GM12878 (cell line): ENCODE measurements around the gene FABP7.

Experiments
- ASH2L ChIP-seq: fragments of 300-600, 200-600 bp; sonication (generic); IDR thresholded peaks from 2 replicates; pipeline ENCODE4 v1.6.1; 2017; ENCODE audit warnings: low read depth, mild to moderate bottlenecking, borderline replicate concordance
- CBX3 ChIP-seq: fragments of 200-600 bp; sonication (generic); IDR thresholded peaks from 2 replicates; pipeline ENCODE4 v1.6.1; 2016; ENCODE audit warnings: low read depth, borderline replicate concordance
- CBX5 ChIP-seq: sonication (generic); IDR thresholded peaks from 2 replicates; pipeline ENCODE4 v1.6.1; 2016; ENCODE audit warnings: low read depth, moderate library complexity, mild to moderate bottlenecking, inconsistent platforms
- EP300 ChIP-seq, 2 experiments: fragments of 150-350 bp in 1 of 2; IDR thresholded peaks; 2 replicates each; pipeline ENCODE4 v1.6.1; 2011 to 2012; ENCODE audit warnings: low read depth in 2 of 2, low read length in 2 of 2, borderline replicate concordance in 1 of 2, improper control_type of control experiment in 1 of 2, inconsistent platforms in 1 of 2; ENCODE audit not compliant: control insufficient read depth in 1 of 2
- EZH2 ChIP-seq: IDR thresholded peaks from 2 replicates; pipeline ENCODE4 v1.6.1; 2012; ENCODE audit warnings: low read depth, mild to moderate bottlenecking, control low read depth, inconsistent platforms, low read length, borderline replicate concordance; ENCODE audit not compliant: control insufficient read depth
- HDGF ChIP-seq: fragments of 450-650 bp; IDR thresholded peaks from 2 replicates; pipeline ENCODE4 v1.6.1; 2016; ENCODE audit warnings: antibody characterized with exemption
- JUNB ChIP-seq: IDR thresholded peaks from 2 replicates; pipeline ENCODE4 v1.6.1; 2016; ENCODE audit warnings: antibody characterized with exemption, mild to moderate bottlenecking
- NFIC ChIP-seq: IDR thresholded peaks from 2 replicates; pipeline ENCODE4 v1.6.1; 2012; ENCODE audit warnings: low read depth, mild to moderate bottlenecking, inconsistent platforms, low read length, moderate library complexity
- POLR2A ChIP-seq: IDR thresholded peaks from 2 replicates; pipeline ENCODE4 v1.6.1; 2011; ENCODE audit warnings: low read depth, mild to moderate bottlenecking, low read length
- RBBP5 ChIP-seq: fragments of 200-600 bp; sonication (generic); conservative IDR thresholded peaks from 2 replicates; pipeline ENCODE4 v1.6.1; 2016
- RCOR1 ChIP-seq: conservative IDR thresholded peaks from 2 replicates; pipeline ENCODE4 v1.6.1; 2012; ENCODE audit warnings: low read depth, low read length, improper control_type of control experiment
- TAF1 ChIP-seq: IDR thresholded peaks from 2 replicates; pipeline ENCODE4 v1.6.1; 2011; ENCODE audit warnings: mild to moderate bottlenecking, low read depth, low read length, borderline replicate concordance
- ZNF274 ChIP-seq: IDR thresholded peaks from one replicate; pipeline ENCODE4 v1.8.0; 2011; ENCODE audit not compliant: insufficient read length, insufficient read depth
- TF ChIP-seq, protein P1 (sequence below), 3 experiments: IDR thresholded peaks in 2 of 3; conservative IDR thresholded peaks in 1 of 3; 2 replicates each; pipeline ENCODE4 v1.5.1; 2011; ENCODE audit warnings: low read depth in 3 of 3, low read length in 3 of 3, mild to moderate bottlenecking in 3 of 3, control low read depth in 2 of 3, moderate library complexity in 2 of 3, inconsistent platforms in 1 of 3, mixed read lengths in 1 of 3; ENCODE audit not compliant: control insufficient read depth in 2 of 3, insufficient read depth in 1 of 3; ENCODE audit errors: extremely low read depth in 1 of 3

DNA sequence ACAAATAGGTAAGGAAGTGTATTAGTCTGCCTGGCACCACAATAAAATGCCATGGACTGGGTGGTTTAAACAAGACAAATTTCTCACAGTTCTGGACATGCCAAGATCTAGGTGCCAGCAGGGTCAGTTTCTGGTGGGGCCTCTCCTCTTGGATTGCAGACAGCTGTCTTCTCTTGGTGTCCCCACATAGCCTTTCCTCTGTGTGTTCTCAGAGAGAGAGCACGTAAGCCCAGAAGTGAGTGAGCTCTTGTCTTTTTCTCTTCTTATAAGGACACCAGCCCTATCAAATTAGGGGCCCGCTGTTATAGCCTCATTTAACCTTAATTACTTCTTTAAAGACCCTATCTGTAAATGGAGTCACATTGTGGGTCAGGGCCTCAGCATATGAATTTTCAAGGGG, 37.8 kb downstream of the FABP7 start:
- TF ChIP-seq TAF1 (no peak), POLR2A (no peak), JUNB (no peak), EZH2 (no peak), EP300 (IDR thresholded peaks at IDR 0.05; ENCODE audit: borderline replicate concordance in 1 of 2, control insufficient read depth in 1 of 2, low read depth in 2 of 2, low read length in 2 of 2) (no peak), ZNF274 (no peak), RCOR1 (no peak), HDGF (no peak), CBX5 (no peak), RBBP5 (no peak), ASH2L (no peak), NFIC (no peak), CBX3 (no peak)
- TF ChIP-seq, protein P1, sequence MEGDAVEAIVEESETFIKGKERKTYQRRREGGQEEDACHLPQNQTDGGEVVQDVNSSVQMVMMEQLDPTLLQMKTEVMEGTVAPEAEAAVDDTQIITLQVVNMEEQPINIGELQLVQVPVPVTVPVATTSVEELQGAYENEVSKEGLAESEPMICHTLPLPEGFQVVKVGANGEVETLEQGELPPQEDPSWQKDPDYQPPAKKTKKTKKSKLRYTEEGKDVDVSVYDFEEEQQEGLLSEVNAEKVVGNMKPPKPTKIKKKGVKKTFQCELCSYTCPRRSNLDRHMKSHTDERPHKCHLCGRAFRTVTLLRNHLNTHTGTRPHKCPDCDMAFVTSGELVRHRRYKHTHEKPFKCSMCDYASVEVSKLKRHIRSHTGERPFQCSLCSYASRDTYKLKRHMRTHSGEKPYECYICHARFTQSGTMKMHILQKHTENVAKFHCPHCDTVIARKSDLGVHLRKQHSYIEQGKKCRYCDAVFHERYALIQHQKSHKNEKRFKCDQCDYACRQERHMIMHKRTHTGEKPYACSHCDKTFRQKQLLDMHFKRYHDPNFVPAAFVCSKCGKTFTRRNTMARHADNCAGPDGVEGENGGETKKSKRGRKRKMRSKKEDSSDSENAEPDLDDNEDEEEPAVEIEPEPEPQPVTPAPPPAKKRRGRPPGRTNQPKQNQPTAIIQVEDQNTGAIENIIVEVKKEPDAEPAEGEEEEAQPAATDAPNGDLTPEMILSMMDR (IDR thresholded peaks at IDR 0.05 in 2 of 3, conservative IDR thresholded peaks at IDR 0.05 in 1 of 3; ENCODE audit: control insufficient read depth in 2 of 3, extremely low read depth in 1 of 3, insufficient read depth in 1 of 3, low read depth in 3 of 3, low read length in 3 of 3), result no peak
